Activated B cell treated with CpG ODN at 0.5 μM for 24 hours (primary cell): ENCODE results near the gene MIB2. TPM values are rescaled to one million over a fixed set of nuclear protein-coding genes. Genes with fewer than 3 reads are reported as not detected.
"Not testable (repeated sequence)": the region's sequence is repeated elsewhere in the genome, so short reads cannot be mapped to it uniquely, and the experiment has no call there.

Source experiments
- ATAC-seq: fragments of 200-7000 bp; cut with Tn5 transposase; one replicate; pipeline ENCODE4 v1.10.0; 2021; ENCODE audit warnings: low read depth, mild to moderate bottlenecking, moderate library complexity
- CTCF ChIA-PET: fragments of 350-600 bp; sonication (Branson Sonifier 250); formaldehyde crosslinking; loops from one replicate; lab custom pipeline; 2021; ENCODE audit warnings: antibody characterized with exemption; lab: Charles Lee
- POLR2A ChIA-PET: fragments of 350-600 bp; sonication (Branson Sonifier 250); formaldehyde crosslinking; loops from one replicate; lab custom pipeline; 2021; ENCODE audit warnings: antibody characterized with exemption; lab: Charles Lee
- DNase-seq: peaks from one replicate; pipeline ENCODE4 v3.0.0; 2022
- H3K27ac Mint-ChIP-seq: one replicate; pipeline ENCODE4 v1.8.0; 2020; ENCODE audit warnings: mixed read lengths
- H3K27me3 Mint-ChIP-seq: one replicate; pipeline ENCODE4 v1.8.0; 2021; ENCODE audit warnings: mixed read lengths
- H3K36me3 Mint-ChIP-seq: one replicate; pipeline ENCODE4 v1.8.0; 2021; ENCODE audit warnings: low read depth, mixed read lengths
- H3K4me1 Mint-ChIP-seq: one replicate; pipeline ENCODE4 v1.8.0; 2021; ENCODE audit warnings: mixed read lengths
- H3K4me3 Mint-ChIP-seq: one replicate; pipeline ENCODE4 v1.8.0; 2020; ENCODE audit warnings: mild to moderate bottlenecking, mixed read lengths
- H3K9me3 Mint-ChIP-seq: one replicate; pipeline ENCODE4 v1.8.0; 2020; ENCODE audit warnings: mixed read lengths
- CTCF ChIP-seq: fragments of 200-600 bp; IDR thresholded peaks from one replicate; pipeline ENCODE4 v1.8.0; 2022; ENCODE audit warnings: antibody characterized with exemption, mild to moderate bottlenecking
- intact Hi-C: fragments of 100-400 bp; cut with micrococcal nuclease; formaldehyde crosslinking; loops from one replicate; pipeline ENCODE4 v1.15.1; 2024
- total RNA-seq: library from RNA; stranded (reverse); gene quantifications from 2 replicates; pipeline ENCODE4 v1.2.3, GENCODE V29; 2022

The MIB2 gene
- total RNA-seq, 1 donor from 2014 or later, result 36.4 TPM

- H3K36me3 Mint-ChIP-seq, result peaks cover 18% of the 10 kb centered on the region
- CTCF ChIA-PET, H3K27ac Mint-ChIP-seq, ATAC-seq, H3K4me3 Mint-ChIP-seq, H3K9me3 Mint-ChIP-seq, DNase-seq, H3K4me1 Mint-ChIP-seq, intact Hi-C loops, POLR2A ChIA-PET, H3K27me3 Mint-ChIP-seq: not testable (repeated sequence)
These were observed 49.0 kb downstream of the MIB2 start for GRCh38 chr1:1664318-1664717.

DNA sequence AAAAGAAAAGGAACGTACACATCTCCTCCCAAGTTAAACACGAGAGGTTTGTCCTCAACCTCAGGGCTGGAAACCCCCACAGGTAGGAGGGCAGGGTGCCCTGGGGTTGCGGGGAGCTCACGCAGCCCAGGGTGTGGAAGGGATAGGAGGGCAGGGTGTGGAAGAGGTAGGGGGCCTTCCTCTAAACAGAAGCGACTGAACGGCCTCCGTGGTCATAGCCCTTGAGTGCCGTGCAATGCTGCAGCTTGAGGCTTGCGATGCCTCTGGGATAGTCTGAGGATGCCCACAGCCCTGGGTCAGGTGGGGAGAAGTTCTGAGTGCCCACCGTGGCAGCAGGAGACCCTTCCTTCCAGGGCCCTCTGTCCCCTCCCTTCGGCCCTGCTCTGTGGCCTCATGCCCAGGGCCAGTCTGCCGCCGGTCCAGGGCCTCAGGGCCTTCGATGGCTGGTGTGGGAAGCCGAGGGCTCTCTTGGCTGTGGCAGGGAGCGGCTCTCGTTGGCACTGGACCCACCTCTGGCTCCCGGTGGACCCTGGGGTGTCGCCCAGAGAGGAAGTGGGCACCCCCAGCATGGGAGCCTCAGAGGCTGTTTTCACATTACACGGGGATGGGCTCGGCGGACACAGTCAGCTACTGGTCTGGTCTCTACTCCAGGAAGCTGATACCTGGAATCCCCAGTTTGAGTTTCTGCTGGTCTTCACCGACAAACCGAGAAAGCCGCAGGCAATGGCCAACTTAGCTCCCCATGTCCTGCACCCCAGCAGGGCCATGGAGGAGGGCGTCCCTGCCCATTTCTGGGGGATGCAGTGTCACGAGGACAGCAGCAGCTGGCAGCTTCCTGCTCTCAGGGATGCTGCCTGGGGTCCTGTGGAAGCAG lies 49.9 kb downstream of the MIB2 start:
- intact Hi-C loops, result no loop called here
- Mint-ChIP-seq H3K36me3 (peaks cover 26% of the 10 kb centered on the region), H3K4me1 (peaks cover 5% of the 10 kb centered on the region), H3K4me3 (no peak overlapping the region), H3K27ac (no peak overlapping the region), H3K9me3 (no peaks in the 10 kb centered on the region), H3K27me3 (no peaks in the 10 kb centered on the region)
- no peak for ATAC-seq
- TF ChIP-seq CTCF, result no peak
- ChIA-PET CTCF (no interaction called here), POLR2A (no interaction called here)
- DNase-seq, result no peak

DNA sequence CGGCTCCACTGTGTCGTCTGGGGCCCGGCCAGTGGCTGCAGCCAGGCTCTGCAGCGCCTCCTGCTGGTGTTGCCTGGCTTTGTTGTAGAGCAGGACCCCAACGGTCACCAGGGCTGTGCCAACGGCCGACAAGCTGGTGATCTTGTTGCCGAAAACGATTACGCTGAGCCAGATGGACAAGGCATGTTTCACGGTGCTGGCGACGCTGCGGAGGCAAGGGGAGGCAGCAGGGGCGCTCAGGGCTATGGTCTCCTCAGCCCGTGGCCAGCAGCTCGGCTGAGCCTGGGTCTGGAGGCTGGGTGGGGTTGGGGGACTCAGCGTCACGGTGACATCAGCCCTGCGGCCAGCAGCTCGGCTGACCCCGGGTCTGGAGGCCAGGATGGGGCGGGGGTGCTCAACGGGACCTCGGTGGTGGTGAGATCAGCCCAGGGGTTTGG lies 50.5 kb downstream of the MIB2 start:
- no peak for TF ChIP-seq CTCF
- Mint-ChIP-seq H3K27me3 (no peaks in the 10 kb centered on the region), H3K36me3 (peaks cover 30% of the 10 kb centered on the region), H3K4me1 (peaks cover 5% of the 10 kb centered on the region), H3K27ac (no peak overlapping the region), H3K4me3 (no peak overlapping the region), H3K9me3 (no peaks in the 10 kb centered on the region)
- no peak for DNase-seq
- POLR2A ChIA-PET, result no interaction called here
- CTCF ChIA-PET, result no interaction called here
- intact Hi-C loops, result no loop called here
- ATAC-seq, result no peak

- no peak overlapping the region for H3K4me3 Mint-ChIP-seq
These were observed 51.2 kb downstream of the MIB2 start for GRCh38 chr1:1666526-1666925.

DNA sequence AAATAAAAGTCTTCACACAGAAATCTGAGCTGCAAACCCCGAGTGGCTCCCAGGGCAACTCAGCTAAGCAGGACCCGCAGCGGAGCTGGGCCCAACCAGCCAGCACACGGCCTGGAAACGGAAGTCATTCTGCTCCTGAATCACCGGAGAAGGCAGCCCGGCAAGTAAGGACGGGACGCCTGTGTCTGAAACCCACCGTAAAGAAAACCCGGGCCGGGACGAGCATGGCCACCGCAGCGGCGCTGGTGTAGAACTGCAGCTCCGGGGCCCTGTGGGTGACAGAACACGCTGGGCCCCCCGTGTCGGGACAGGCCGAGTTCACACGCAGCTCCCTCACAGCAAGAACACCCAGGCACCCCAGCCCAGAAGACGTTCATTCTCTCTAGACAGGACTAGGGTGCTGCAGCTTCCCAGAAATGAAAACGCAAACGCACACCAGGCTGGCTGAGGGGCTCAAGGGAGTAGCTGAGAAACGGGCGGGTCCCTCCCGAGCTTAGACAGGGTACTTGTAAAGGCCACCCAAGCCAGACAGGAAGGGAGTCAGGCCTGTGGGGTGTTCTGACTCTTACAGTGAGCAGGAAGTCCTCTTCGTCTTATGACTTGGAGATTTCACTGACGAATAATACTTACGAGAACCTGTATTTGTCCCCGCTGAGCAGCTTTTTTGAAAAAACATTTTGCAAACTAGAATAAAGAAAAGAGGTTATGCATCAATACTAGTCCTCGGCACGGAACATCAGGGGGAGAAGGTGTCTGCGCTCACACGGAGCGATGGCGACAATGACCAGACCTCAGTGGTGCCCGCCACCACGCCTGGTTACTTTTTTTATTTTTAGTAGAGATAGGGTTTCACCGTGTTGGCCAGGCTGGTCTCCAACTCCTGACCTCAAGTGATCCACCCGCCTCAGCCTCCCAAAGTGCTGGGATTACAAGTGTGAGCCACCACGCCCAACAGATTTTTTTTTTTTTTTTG lies 54.5 kb downstream of the MIB2 start:
- H3K4me3 Mint-ChIP-seq, result no peak overlapping the region
- no peaks in the 10 kb centered on the region for H3K27me3 Mint-ChIP-seq
- H3K9me3 Mint-ChIP-seq, result no peaks in the 10 kb centered on the region
- no peak for TF ChIP-seq CTCF
- ChIA-PET CTCF (no interaction called here), POLR2A (interaction anchor here (0.5 to 1.0 kb wide), 3 partner anchors 8 to 25 kb away, joined by 4 to 5 read pairs (median 4); no protein-coding TSS in a partner anchor)
- no peak for DNase-seq
- no peak for ATAC-seq
- no peak overlapping the region for H3K27ac Mint-ChIP-seq
- peaks cover 9% of the 10 kb centered on the region for H3K4me1 Mint-ChIP-seq
- intact Hi-C loops, result no loop called here
- peaks cover 42% of the 10 kb centered on the region for H3K36me3 Mint-ChIP-seq

More at GRCh38 chr1:1666526-1666925, 51.2 kb downstream of the MIB2 start:
- ATAC-seq (no peak), DNase-seq (no peak)
- ChIA-PET CTCF (no interaction called here), POLR2A (no interaction called here)
- intact Hi-C loops, result no loop called here
- TF ChIP-seq CTCF, result no peak
- no peaks in the 10 kb centered on the region for H3K9me3 Mint-ChIP-seq
- peaks cover 36% of the 10 kb centered on the region for H3K36me3 Mint-ChIP-seq
- H3K27ac Mint-ChIP-seq, result no peak overlapping the region
- no peaks in the 10 kb centered on the region for H3K27me3 Mint-ChIP-seq
- H3K4me1 Mint-ChIP-seq, result peaks cover 6% of the 10 kb centered on the region
